GM19328 (cell line): ENCODE measurements around the gene C8B.

ENCODE experiments used
- ATAC-seq: cut with Tn5 transposase; IDR thresholded peaks from one replicate; pipeline ENCODE4 v1.9.1; 2021; ENCODE audit warnings: mild to moderate bottlenecking, moderate library complexity; ENCODE audit not compliant: unreplicated experiment

The C8B gene

GRCh38 chr1:56905667-56906066, 60.1 kb downstream of the C8B start:
- no peak for ATAC-seq

GRCh38 chr1:56904663-56905397, 61.0 kb downstream of the C8B start:
- ATAC-seq = no peak

DNA sequence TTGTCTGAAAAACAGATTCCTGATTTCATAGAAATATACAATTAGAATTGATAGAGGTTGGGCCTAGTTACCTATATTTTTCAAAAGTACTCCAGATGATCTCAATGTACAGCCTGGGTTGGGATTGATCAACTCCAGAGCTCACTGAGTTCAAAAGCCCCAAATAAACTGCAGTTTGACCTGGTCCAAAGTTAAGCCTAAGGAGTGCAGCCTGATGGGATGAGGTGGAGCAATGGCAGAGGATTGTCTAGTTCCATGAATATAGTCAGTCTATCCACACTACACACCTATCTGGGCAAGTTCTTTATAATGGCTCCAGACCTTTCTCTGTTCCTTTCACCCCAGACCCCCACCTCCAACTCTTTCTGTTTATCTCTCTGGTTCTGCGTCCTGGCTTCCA, 62.0 kb downstream of the C8B start:
- no peak for ATAC-seq

- no peak for ATAC-seq
Measured at GRCh38 chr1:56901716-56902115, 64.1 kb downstream of the C8B start.

GRCh38 chr1:56898879-56899278, 66.9 kb downstream of the C8B start:
- ATAC-seq = no peak

- ATAC-seq = no peak
Measured at GRCh38 chr1:56898005-56898373, 67.8 kb downstream of the C8B start.

DNA sequence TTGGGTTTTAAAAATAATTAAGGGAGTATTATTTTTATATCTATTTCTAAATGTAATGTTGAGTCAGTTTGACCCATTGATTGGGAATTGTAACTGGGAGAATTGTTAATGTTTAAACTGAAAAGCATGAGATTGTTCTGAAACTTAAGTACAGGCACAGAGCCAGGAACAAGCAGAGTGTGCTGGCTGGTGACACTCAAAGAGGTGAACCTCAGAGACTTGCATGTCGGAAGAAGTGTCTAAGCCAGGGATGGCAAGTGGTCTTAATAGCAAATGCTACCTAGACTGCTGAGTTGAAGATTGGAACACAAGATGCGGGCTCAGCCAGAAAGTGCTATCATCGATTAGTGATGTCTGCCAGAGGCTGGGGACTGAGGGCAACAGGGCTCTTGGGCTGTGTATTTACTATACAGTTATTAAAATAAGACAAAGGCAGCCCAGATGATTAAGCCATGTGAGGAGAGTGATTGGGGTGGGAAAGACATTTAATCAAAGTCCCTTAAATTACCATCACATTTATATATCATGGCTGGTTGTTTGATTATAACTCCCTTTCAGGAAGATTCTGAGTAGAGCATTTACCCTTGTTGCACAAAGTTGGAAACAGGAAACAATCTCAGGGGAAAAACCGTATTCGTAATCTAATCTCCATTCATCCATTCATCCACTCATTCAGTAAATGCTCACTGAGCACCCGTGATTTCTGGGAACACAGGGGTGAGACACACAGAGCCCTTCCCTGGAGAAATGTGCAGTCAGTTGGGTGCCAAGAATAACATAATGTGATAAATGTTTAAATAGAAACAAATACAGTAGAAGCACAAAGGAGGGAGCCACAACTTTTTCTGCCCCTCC, 68.4 kb downstream of the C8B start:
- no peak for ATAC-seq

- ATAC-seq = no peak
Measured at GRCh38 chr1:56894014-56894413, 71.8 kb downstream of the C8B start.

DNA sequence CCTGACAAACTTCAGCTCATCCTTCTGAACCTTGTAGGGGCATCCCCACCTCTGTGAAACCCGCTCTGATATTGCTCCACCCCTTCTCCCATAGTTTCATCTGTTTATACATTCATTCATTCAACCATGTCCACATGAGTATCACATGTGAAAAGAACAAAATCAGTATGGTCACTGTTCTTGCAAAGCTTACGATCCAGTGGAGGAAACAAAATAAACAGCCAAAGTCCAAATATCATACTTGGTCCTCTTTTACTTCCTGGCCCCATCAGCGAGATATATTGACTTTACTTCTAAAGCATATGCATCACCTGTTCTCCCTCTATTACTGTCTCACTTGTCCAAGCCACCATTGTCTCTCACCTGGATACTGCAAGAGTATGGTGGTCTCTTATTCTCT, 75.6 kb downstream of the C8B start:
- ATAC-seq = no peak

DNA sequence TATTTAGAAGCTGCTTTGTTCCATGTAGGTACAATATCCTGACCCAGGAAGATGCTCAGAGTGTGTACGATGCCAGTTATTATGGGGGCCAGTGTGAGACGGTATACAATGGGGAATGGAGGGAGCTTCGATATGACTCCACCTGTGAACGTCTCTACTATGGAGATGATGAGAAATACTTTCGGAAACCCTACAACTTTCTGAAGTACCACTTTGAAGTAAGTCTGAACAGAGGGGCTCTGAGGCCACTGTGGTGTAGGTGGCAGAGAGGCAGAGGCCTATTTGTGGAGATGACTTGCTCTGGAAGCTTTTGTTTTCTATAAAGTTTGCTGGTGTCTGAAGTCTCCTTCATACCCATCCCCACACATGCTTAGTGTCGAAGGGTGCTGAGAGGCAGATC, 84.4 kb downstream of the C8B start:
- no peak for ATAC-seq

DNA sequence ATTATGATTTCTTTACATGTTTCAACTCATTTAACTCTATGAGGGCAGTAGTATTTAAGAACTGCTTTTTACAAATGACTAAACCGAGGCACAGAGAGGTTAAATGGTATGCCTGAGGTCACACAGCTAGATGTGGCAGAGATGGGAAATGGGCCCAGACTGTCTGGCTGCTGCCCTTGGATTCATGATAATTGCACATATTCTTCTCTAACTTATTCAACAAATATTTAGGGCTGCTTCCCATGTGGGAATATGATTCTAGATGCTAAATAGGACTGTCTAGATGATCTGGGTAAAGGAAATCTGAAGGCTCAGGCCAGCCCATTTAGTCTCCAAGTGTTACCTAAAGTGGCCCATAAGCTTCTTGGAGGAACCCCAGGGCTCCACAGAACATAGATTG, 85.0 kb downstream of the C8B start:
- ATAC-seq = no peak
